Aorta (tissue), 5 donors: ENCODE results near the gene ADNP. TPM values are rescaled to one million over a fixed set of nuclear protein-coding genes. Genes with fewer than 3 reads are reported as not detected.
A peak's percentile ranks its signal among the peaks of the same experiment; 100 is the strongest.
"Not testable (repeated sequence)": the region's sequence is repeated elsewhere in the genome, so short reads cannot be mapped to it uniquely, and the experiment has no call there.

Source experiments
- ATAC-seq: fragments of 200-7000 bp; cut with Tn5 transposase; one replicate; pipeline ENCODE4 v1.9.1; 2022; ENCODE audit warnings: moderate library complexity; ENCODE audit not compliant: low FRiP score
- DNase-seq, 2 donors: peaks; one replicate each; pipeline ENCODE4 v3.0.0-alpha.2; 2020
- H3K27ac ChIP-seq, 2 donors: one replicate each; pipeline ENCODE4 v1.5.1; 2013; ENCODE audit warnings: low read length in 2 of 2, mild to moderate bottlenecking in 2 of 2, moderate library complexity in 2 of 2, control low read depth in 1 of 2, inconsistent platforms in 1 of 2, low read depth in 1 of 2
- H3K27me3 ChIP-seq, 2 donors: one replicate each; pipeline ENCODE4 v1.6.1; 2013; ENCODE audit warnings: control low read depth in 1 of 2, low read length in 1 of 2, mild to moderate bottlenecking in 1 of 2, moderate library complexity in 1 of 2; ENCODE audit not compliant: insufficient read depth in 2 of 2, control insufficient read depth in 1 of 2
- H3K36me3 ChIP-seq, 2 donors: one replicate each; pipeline ENCODE4 v1.6.1; 2013; ENCODE audit warnings: control low read depth in 1 of 2, low read length in 1 of 2, mild to moderate bottlenecking in 1 of 2; ENCODE audit not compliant: insufficient read depth in 2 of 2, control insufficient read depth in 1 of 2
- H3K4me1 ChIP-seq, 2 donors: one replicate each; pipeline ENCODE4 v1.6.1; 2013; ENCODE audit warnings: low read length in 2 of 2, control low read depth in 1 of 2, mild to moderate bottlenecking in 1 of 2, moderate library complexity in 1 of 2; ENCODE audit not compliant: insufficient read depth in 2 of 2, control insufficient read depth in 1 of 2
- H3K4me3 ChIP-seq, 2 donors: one replicate each; pipeline ENCODE4 v1.5.1; 2013; ENCODE audit warnings: low read length in 2 of 2, control low read depth in 1 of 2, mild to moderate bottlenecking in 1 of 2
- H3K9me3 ChIP-seq: one replicate; pipeline ENCODE4 v1.6.1; 2013; ENCODE audit warnings: mild to moderate bottlenecking, low read length; ENCODE audit not compliant: control insufficient read depth
- WGBS, 2 donors: extraction: QIAGEN DNeasy Blood & Tissue Kit; methylation state at CpG; one replicate each; pipeline ENCODE4 v1.1.7; 2013; 5-methylcytosine and 5-hydroxymethylcytosine counted together
- intact Hi-C, 2 donors: fragments of 100-400 bp; cut with DNase I; formaldehyde crosslinking; loops; one replicate each; pipeline versions ENCODE4 v1.14.2 to v1.15.0; 2022
- polyA plus RNA-seq, 2 donors: library from polyadenylated mRNA; stranded (reverse); fragments of 200-250 nt; gene quantifications; one replicate each; pipeline ENCODE4 v1.2.3, GENCODE V29; 2013
- total RNA-seq, 2 donors: library from RNA; stranded (reverse); fragmentation: NEBNext Ultra II Directional; extraction: Animal tissue kit (Norgen Biotek cat#: 25700); gene quantifications; one replicate each; pipeline ENCODE4 v1.2.1, GENCODE V29; 2021
- donor health status: healthy with polysubstance abuse.
- donor health status: Bipolar disorder and iron deficiency.
- donor health status: DM: no; HTN: no; CAD: no.
- donor health status: DM: no; HTN: no; CAD: no.
- donor health status: DM: yes; HTN: yes; CAD: no.

The ADNP gene
- total and polyA plus RNA-seq, 4 donors = 9.4 to 61.4 (median 39.0) TPM

GRCh38 chr20:50881759-50882424, 49.3 kb downstream of the ADNP start:
- intact Hi-C loops, DNase-seq, H3K27me3 ChIP-seq, H3K4me1 ChIP-seq, H3K9me3 ChIP-seq, H3K27ac ChIP-seq, H3K4me3 ChIP-seq, ATAC-seq, H3K36me3 ChIP-seq: not testable (repeated sequence)
- WGBS, 2 donors = 92 to 96% methylated on average over 5 of the region's 5 CpGs

GRCh38 chr20:50879649-50880550, 51.3 kb downstream of the ADNP start:
- peak in 1 of 2 donors; percentile 56 for DNase-seq
- intact Hi-C loops = no loop called here

GRCh38 chr20:50877232-50877743, 53.9 kb downstream of the ADNP start:
- no peak for ATAC-seq
- H3K36me3 ChIP-seq = no peaks in the 10 kb centered on the region
- no peak for DNase-seq
- 84 to 87% methylated on average over 6 of the region's 6 CpGs for WGBS, 2 donors
- no peaks in the 10 kb centered on the region for H3K27me3 ChIP-seq
- H3K4me3 ChIP-seq = no peak overlapping the region
- intact Hi-C loops = no loop called here
- no peak overlapping the region for H3K27ac ChIP-seq
- no peaks in the 10 kb centered on the region for H3K4me1 ChIP-seq
- no peaks in the 10 kb centered on the region for H3K9me3 ChIP-seq

More at GRCh38 chr20:50879649-50880550, 51.3 kb downstream of the ADNP start:
- Histone ChIP-seq H3K4me1 (no peaks in the 10 kb centered on the region), H3K27me3 (no peaks in the 10 kb centered on the region), H3K36me3 (no peaks in the 10 kb centered on the region), H3K9me3 (no peaks in the 10 kb centered on the region), H3K4me3 (no peak overlapping the region), H3K27ac (no peak overlapping the region)
- no peak for ATAC-seq
- 88 to 90% methylated on average over 20 of the region's 20 CpGs for WGBS, 2 donors

GRCh38 chr20:50876816-50877215, 54.4 kb downstream of the ADNP start:
- no peak for ATAC-seq
- no peaks in the 10 kb centered on the region for H3K36me3 ChIP-seq
- WGBS, 2 donors = 90 to 94% methylated on average over 7 of the region's 7 CpGs
- H3K9me3 ChIP-seq = no peaks in the 10 kb centered on the region
- intact Hi-C loops = no loop called here
- no peaks in the 10 kb centered on the region for H3K4me1 ChIP-seq
- DNase-seq = peak in 1 of 2 donors; percentile 56
- no peak overlapping the region for H3K4me3 ChIP-seq
- H3K27me3 ChIP-seq = no peaks in the 10 kb centered on the region
- no peak overlapping the region for H3K27ac ChIP-seq

- intact Hi-C loops = no loop called here
- no peak overlapping the region for H3K27ac ChIP-seq
- ATAC-seq (no peak), DNase-seq (peak in 1 of 2 donors; percentile 55)
- no peaks in the 10 kb centered on the region for H3K36me3 ChIP-seq
- H3K9me3 ChIP-seq = no peaks in the 10 kb centered on the region
- no peaks in the 10 kb centered on the region for H3K27me3 ChIP-seq
- H3K4me1 ChIP-seq = no peaks in the 10 kb centered on the region
- WGBS, 2 donors = 96% methylated on average over 19 of the region's 19 CpGs
- H3K4me3 ChIP-seq = no peak overlapping the region
Observed at GRCh38 chr20:50876063-50876685, 55.1 kb downstream of the ADNP start.

- Histone ChIP-seq H3K9me3 (no peaks in the 10 kb centered on the region), H3K4me3 (no peak overlapping the region), H3K36me3 (no peaks in the 10 kb centered on the region), H3K4me1 (no peaks in the 10 kb centered on the region), H3K27me3 (no peaks in the 10 kb centered on the region), H3K27ac (no peak overlapping the region)
- intact Hi-C loops = no loop called here
- DNase-seq (peak in 1 of 2 donors; percentile 60), ATAC-seq (no peak)
- 89% methylated on average over 26 to 28 of the region's 28 CpGs for whole genome bisulfite sequencing, 2 donors
Observed at GRCh38 chr20:50874758-50875665, 56.2 kb downstream of the ADNP start.

GRCh38 chr20:50874111-50874757, 57.0 kb downstream of the ADNP start:
- DNase-seq (peak; percentile 22 to 54), ATAC-seq (no peak)
- Histone ChIP-seq H3K4me1 (no peaks in the 10 kb centered on the region), H3K4me3 (no peak overlapping the region), H3K36me3 (no peaks in the 10 kb centered on the region), H3K9me3 (no peaks in the 10 kb centered on the region), H3K27ac (no peak overlapping the region), H3K27me3 (no peaks in the 10 kb centered on the region)
- 94% methylated on average over 10 of the region's 10 CpGs for WGBS, 2 donors
- intact Hi-C loops = no loop called here
